Measurements from ENCODE around the gene CTRB2.

The CTRB2 gene

GRCh38 chr16:75196836-75197235, 10.1 kb downstream of the CTRB2 start:
- in situ Hi-C loops (cut with MboI; ENCODE audit: low sequenced_read_pairs, unreplicated experiment) = no loop called here
- TF ChIP-seq CTCF (IDR thresholded peaks at IDR 0.05; ENCODE audit: borderline replicate concordance, control extremely low read depth, extremely low read depth, insufficient read depth, missing control alignments) = no peak
- no peak for DNase-seq (ENCODE audit: low spot score)

GRCh38 chr16:75195811-75196790, 10.9 kb downstream of the CTRB2 start:
- DNase-seq (ENCODE audit: low spot score) = no peak
- TF ChIP-seq CTCF (IDR thresholded peaks at IDR 0.05; ENCODE audit: borderline replicate concordance, control extremely low read depth, extremely low read depth, insufficient read depth, missing control alignments) = no peak
- in situ Hi-C loops (cut with MboI; ENCODE audit: low sequenced_read_pairs, unreplicated experiment) = no loop called here

- in situ Hi-C loops (cut with MboI; ENCODE audit: low sequenced_read_pairs, unreplicated experiment) = no loop called here
- DNase-seq (ENCODE audit: low spot score) = no peak
- no peak for TF ChIP-seq CTCF (IDR thresholded peaks at IDR 0.05; ENCODE audit: borderline replicate concordance, control extremely low read depth, extremely low read depth, insufficient read depth, missing control alignments)
Observed at GRCh38 chr16:75193730-75194444, 13.1 kb downstream of the CTRB2 start.

GRCh38 chr16:75193265-75193650, 13.7 kb downstream of the CTRB2 start:
- TF ChIP-seq CTCF (IDR thresholded peaks at IDR 0.05; ENCODE audit: borderline replicate concordance, control extremely low read depth, extremely low read depth, insufficient read depth, missing control alignments) = no peak
- in situ Hi-C loops (cut with MboI; ENCODE audit: low sequenced_read_pairs, unreplicated experiment) = no loop called here
- no peak for DNase-seq (ENCODE audit: low spot score)

- no peak for DNase-seq (ENCODE audit: low spot score)
- no peak for TF ChIP-seq CTCF (IDR thresholded peaks at IDR 0.05; ENCODE audit: borderline replicate concordance, control extremely low read depth, extremely low read depth, insufficient read depth, missing control alignments)
- in situ Hi-C loops (cut with MboI; ENCODE audit: low sequenced_read_pairs, unreplicated experiment) = no loop called here
Observed at GRCh38 chr16:75192606-75193264, 14.2 kb downstream of the CTRB2 start.

GRCh38 chr16:75189638-75190245, 17.2 kb downstream of the CTRB2 start:
- no peak for TF ChIP-seq CTCF (IDR thresholded peaks at IDR 0.05; ENCODE audit: borderline replicate concordance, control extremely low read depth, extremely low read depth, insufficient read depth, missing control alignments)
- in situ Hi-C loops (cut with MboI; ENCODE audit: low sequenced_read_pairs, unreplicated experiment) = no loop called here
- no peak for DNase-seq (ENCODE audit: low spot score)

All from GM13976 (cell line).